Fibroblast of peridontal ligament (primary cell): Measurements from ENCODE around the gene TUSC2.

Experiments
- DNase-seq: peaks from one replicate; pipeline ENCODE4 v3.0.0-alpha.2; 2010; ENCODE audit errors: extremely low read depth

TUSC2 gene

GRCh38 chr3:50336452-50337174, 8.6 kb upstream of the TUSC2 start:
- DNase-seq: peak; percentile 30

DNA sequence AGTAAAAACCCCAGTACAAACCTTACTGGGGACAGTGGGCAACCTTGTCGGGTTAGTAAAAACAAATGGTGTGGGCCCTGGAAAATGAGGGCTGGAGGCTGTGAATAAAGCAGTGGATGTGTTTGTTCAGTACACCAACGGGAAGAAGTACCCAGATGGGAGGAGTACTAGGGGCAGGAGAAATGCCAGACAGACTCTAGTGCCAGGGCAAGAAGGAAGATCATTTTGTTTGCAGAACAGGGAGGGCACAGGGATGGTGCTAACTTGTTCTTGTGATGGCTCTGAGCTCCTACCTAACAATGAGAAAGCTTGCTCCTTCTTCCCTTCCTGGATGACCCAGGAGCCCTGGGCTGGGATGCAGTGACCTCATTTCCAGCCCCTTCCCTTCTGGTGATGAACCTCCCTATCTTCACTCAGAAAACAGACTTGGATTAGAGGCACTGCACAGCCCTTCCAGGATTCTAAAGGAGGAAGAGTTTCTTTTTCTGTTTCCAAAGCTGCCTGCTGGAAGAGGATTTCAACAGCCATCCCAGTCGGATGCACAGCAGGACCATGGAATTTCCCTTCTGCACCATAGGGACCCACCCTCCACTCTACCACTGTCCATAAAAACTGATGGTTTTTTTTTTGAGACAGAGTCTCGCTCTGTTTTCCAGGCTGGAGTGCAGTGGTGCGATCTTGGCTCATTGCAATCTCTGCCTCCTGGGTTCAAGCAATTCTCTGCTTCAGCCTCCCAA, 6.5 kb upstream of the TUSC2 start:
- DNase-seq: no peak

GRCh38 chr3:50333744-50334328, 5.8 kb upstream of the TUSC2 start:
- DNase-seq: peak; percentile 51

DNA sequence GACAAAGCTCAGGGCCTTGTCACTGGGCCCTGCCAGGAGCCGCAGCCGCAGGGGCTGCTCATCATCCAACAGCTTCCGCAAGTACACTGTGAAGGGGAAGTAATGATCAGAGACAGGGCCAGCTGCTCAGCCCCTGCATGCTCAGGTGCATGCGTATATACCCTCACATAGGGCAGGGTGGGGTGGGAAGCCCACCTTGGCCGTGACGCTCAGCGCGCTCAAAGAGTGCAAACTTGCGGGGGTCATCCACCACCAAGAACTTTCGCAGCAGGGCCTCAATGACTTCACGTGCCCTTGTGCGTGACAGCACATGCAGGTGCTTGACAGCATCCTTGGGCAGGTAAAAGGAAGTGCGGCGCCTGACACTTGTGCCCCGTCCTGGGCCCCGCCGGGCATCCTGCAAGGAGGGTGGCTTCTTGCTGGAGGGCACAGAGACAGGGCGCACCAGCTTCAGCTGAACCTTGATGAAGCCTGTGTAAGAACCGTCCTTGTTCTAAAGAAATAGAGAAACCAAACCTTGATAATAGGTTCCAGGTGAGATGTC, 3.4 kb upstream of the TUSC2 start:
- DNase-seq: no peak

- DNase-seq: no peak
These were observed 2.3 kb upstream of the TUSC2 start for GRCh38 chr3:50330330-50330729.

- no peak for DNase-seq
These were observed 894 bp downstream of the TUSC2 start for GRCh38 chr3:50327129-50327528.

DNA sequence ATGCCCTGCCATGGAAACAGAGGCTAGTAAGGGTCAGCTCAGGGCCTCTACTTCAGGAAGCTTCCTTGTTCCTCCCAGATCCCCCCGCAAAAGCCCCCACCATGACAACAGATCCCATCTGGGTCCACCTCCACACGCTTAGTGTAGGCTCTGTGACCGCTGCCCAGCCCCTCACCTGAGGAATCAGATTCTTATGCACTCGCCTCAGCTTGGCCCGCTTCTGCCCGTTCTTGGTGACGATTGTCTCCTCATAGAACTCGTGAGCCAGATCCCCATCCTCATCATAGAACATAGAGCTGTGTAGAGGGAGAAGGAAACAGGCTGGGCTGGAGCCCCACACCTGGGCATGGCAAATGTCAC, 1.9 kb downstream of the TUSC2 start:
- no peak for DNase-seq

DNA sequence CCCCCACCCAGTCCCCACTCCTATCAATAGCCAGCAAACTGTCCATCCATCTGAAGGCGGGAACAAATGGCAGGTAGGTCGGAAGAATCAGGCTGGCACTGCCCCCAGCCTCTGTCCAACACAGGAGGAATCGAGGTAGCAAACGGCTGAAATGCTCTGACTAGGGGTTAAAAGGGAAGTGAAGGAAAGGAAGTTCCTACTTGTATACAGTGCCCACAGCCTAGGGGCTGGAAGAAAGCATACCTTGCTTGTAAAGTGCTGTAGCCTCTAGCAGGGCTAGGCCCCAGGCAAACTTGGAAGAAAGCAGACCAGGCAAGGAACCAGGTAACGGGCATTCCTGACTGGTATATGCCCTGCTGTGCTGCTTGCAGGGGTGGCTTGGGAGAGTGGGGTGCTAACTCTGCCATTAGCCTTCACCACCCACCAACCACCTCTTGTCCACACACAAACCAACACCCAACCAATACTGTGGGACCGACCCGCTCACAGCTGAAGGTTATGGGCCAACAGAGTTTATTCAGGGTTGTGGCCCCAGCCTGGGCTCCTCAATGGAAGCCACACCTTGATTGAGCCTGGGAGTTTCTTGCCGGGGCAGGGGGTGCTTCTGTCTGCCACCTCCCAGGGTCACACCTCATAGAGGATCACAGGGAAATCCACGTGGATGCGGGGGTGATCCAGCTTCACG, 2.4 kb downstream of the TUSC2 start:
- DNase-seq: no peak

DNA sequence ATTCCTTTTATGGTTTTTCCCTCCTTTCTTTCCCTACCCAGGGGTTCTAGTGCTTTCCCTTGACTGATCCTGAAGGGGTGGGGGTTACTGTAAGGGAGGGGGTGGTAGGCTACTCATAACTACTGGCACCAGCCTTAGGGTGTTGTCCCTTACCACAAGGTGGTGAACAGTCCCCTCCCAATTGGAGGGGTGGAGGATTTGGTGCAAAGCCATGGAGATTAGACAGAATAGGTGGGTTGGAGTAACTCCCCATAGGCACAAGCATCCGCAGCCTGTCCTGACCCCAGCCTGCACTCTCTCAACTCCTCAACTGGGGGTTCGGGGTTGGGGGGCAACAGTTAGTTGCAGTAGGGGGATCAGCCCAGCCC, 2.9 kb downstream of the TUSC2 start:
- no peak for DNase-seq

DNA sequence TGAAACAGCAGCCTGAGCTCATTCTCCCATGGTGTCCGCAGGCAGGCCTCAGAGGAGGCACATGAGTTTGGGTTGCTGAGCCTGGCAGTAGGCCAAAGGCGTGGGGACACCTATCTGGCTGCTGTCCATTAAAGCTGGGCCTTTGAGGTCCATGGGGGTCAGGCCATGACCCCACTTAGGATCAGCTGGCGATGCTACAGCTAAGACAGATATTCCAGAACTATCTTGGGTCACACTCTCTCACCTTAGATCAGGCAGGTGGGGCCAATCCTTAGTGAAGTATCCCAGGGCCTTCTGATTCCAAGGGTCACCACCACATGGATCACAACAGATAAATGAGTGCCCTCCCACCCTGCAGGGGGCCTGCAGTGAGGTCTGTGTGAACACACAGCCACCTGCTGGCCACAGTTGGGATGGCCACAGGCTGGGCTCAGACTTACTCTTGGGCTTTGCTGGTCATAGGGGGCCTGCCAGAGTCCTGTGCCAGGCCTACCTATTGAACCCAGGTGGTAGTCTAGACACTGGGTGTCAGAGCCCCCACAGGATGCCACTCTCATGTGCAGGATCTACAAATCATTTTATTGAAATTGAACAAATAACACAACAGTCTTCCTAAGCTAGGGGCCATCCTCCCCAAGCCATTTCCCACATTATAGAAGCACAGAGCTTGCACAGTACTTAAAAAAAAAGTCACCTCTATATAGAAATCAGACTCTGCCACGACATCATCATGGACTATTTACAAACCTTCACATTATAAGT, 3.5 kb downstream of the TUSC2 start:
- DNase-seq: peak; percentile 60

GRCh38 chr3:50323614-50324199, 4.3 kb downstream of the TUSC2 start:
- DNase-seq: no peak

GRCh38 chr3:50323092-50323600, 4.9 kb downstream of the TUSC2 start:
- no peak for DNase-seq

DNA sequence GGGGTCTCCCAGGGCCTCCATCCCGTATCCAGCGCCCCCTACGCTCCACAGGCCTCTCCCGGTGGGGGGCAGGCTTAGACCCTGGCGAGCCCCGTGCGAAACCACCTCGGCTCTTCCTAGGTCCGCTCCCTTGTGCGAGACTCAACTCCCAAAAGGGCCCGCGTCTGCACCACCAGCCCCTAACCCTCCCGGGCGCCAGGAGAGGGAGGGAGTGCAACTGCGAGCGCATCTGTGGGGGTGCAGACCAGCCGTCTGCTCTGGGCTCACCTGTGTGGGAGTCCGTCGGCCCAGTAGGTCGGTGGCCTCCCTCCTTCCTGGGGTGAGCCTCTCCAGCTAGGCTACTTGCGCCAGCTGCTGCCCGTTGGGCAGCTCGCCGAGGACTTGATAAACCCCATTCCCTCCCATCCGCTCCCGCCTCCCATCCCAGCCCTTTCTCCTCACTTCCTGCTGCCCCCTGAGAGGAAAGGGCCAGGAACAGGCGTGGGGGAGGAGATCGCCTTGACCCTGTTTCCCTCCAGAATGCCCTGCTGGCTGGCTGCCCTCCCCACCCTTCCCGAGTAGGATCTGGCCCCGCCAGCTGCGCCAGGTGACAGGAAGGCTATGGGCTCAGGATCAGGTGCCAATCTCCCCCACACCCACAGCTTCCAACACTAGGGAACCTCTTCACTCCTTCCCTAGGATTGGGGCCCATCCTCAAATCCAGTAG, 5.5 kb downstream of the TUSC2 start, which contains the start of gene HYAL2:
Gene HYAL2, minus strand, starts transcription at position 360 of the 706 bp plus-strand sequence. CDS start 2,256 bp downstream, outside the sequence.
- no peak for DNase-seq

DNA sequence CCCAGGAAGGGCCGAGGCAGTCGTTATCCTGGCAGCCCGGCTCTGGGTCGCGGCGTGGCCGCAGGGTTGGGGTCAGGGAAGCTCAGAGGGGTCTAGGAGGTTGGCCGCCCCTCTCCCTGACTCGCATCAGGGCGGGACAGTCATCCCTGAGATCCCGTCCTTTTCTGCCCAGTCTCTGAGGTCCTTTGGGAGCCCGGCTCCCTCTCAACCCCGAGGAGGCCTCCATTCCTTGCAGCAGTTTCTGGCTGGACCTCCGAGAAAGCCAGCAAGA, 6.0 kb downstream of the TUSC2 start:
- DNase-seq: no peak

DNA sequence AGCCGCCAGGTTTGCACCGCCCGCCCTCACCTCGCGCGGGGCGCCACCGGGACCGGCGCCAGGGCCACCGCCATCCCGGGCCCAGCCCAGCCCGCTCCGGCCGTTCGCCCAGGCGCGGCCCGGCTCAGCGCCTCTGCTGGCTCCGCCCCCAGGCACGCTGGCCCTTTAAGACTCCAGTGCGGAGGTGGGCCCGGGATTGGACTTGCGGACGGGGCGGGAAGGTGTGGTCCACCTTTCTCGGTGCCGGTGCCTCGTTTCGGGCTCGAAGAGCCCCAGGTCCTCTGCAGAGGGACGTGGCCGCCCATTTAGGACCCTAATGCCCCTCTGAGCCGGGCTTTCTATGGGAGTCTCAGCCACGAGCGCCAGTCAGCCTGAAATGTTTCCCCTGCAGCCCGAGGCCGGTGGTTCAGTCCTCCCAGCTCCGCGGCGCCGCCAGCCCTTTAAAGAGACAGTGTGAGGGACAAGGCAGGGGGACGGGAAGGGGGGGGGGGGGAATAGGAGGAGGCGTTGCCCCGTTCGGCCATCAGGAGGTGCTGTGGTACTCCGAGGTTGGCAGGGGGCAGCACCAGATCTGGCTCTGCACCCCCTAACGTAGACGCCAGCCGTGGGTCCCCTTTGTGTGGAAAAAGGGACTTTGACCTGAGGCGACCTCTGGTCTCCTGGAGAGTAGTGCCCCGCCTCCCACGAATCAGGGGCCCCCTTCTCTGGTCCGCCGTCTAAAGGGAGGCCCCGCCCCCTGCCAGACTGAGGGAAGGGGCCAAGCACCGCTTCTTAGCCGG, 6.5 kb downstream of the TUSC2 start:
- peak; percentile 78 for DNase-seq

DNA sequence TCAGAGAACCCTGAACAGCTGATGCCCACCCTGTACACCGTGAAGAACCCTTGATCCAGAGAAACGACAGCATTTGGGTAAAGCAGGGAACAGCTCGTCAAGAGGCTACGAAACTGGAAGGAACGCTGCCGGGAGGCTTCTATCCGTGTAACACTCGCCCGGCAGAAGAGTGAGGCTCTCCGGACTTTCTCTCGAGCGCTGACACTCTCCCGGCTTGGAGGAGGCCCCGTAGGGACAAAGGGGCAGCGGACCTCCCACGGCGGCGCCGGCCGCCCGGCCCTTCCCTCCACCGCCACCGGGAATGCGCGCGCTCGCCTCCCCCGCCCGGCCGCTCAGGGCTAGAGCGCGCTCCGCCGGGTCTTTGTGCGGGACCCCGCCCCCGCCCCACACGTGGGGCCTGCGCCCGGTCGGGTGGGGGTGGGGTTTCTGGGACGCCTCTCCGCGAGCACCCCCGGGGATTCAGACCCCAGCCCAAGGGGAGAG, 7.1 kb downstream of the TUSC2 start:
- peak; percentile 40 for DNase-seq

- no peak for DNase-seq
These were observed 8.0 kb downstream of the TUSC2 start for GRCh38 chr3:50319894-50320625.

- DNase-seq: no peak
These were observed 8.7 kb downstream of the TUSC2 start for GRCh38 chr3:50319181-50319893.
